Kidney (tissue), 14 donors: ENCODE measurements around the gene EHD4. TPM values are rescaled to one million over a fixed set of nuclear protein-coding genes. Genes with fewer than 3 reads are reported as not detected.

Source experiments
- DNase-seq, 5 donors: peaks; one replicate each; pipeline ENCODE4 v3.0.0-alpha.2; 2013 to 2020
- FAIRE-seq: peaks from 2 replicates; lab custom pipeline; 2012; peaks lifted over from hg19 to GRCh38; lab: Jason Lieb, UNC
- H3K27ac ChIP-seq, 2 donors: one replicate each; pipeline ENCODE4 v1.7.0; 2013; ENCODE audit warnings: low read depth in 2 of 2, low read length in 2 of 2, inconsistent platforms in 1 of 2
- H3K27me3 ChIP-seq: one replicate; pipeline ENCODE4 v1.7.1; 2013; ENCODE audit warnings: low read length, inconsistent platforms; ENCODE audit not compliant: control insufficient read depth, insufficient read depth
- H3K36me3 ChIP-seq, 3 donors: one replicate each; pipeline versions ENCODE4 v1.7.0 to v1.7.1; 2013; ENCODE audit warnings: low read length in 3 of 3, control low read depth in 1 of 3, inconsistent platforms in 1 of 3; ENCODE audit not compliant: insufficient read depth in 3 of 3, control insufficient read depth in 2 of 3
- H3K4me1 ChIP-seq, 3 donors: one replicate each; pipeline versions ENCODE4 v1.7.0 to v1.7.1; 2013; ENCODE audit warnings: low read length in 3 of 3, inconsistent platforms in 1 of 3, low read depth in 1 of 3; ENCODE audit not compliant: control insufficient read depth in 2 of 3, insufficient read depth in 2 of 3
- H3K4me3 ChIP-seq, 3 donors: one replicate each; pipeline versions ENCODE4 v1.7.0 to v1.8.1; 2013; ENCODE audit warnings: low read length in 3 of 3, control low read depth in 1 of 3, inconsistent platforms in 1 of 3
- H3K9ac ChIP-seq, 3 donors: one replicate each; pipeline versions ENCODE4 v1.7.0 to v1.7.1; 2013; ENCODE audit warnings: low read length in 3 of 3, control low read depth in 1 of 3, inconsistent platforms in 1 of 3
- H3K9me3 ChIP-seq, 3 donors: one replicate each; pipeline versions ENCODE4 v1.7.0 to v1.7.1; 2013; ENCODE audit warnings: low read length in 3 of 3, control low read depth in 1 of 3, inconsistent platforms in 1 of 3; ENCODE audit not compliant: control insufficient read depth in 2 of 3, insufficient read depth in 1 of 3
- CTCF ChIP-seq: IDR thresholded peaks from 3 replicates; pipeline ENCODE4 v1.5.1; 2012; ENCODE audit warnings: mild to moderate bottlenecking, moderate library complexity, borderline replicate concordance; ENCODE audit not compliant: insufficient read depth; ENCODE audit errors: extremely low read depth
- intact Hi-C: fragments of 100-400 bp; cut with DNase I; formaldehyde crosslinking; loops from one replicate; pipeline ENCODE4 v1.11.1; 2022
- polyA plus RNA-seq: library from polyadenylated mRNA; stranded (reverse); fragments of 350-450 nt; fragmentation: Illumina TruSeq; extraction: RNeasy Lipid Tissue Mini Kit (QIAGEN cat#74804); gene quantifications from one replicate; pipeline ENCODE4 v1.2.3, GENCODE V29; 2014; ENCODE audit warnings: low read depth, low replicate concordance; ENCODE audit not compliant: insufficient read depth
- total RNA-seq: library from RNA; stranded (reverse); fragmentation: NEBNext Ultra II Directional; extraction: Animal tissue kit (Norgen Biotek cat#: 25700); gene quantifications from one replicate; pipeline ENCODE4 v1.2.1, GENCODE V29; 2021
- donor health status: control.
- donor health status: control.
- donor health status: control.
- donor health status: control.
- donor health status: control.
- donor health status: DM: yes; HTN: yes; CAD: no.
- donor health status: Normal renal cell carcinoma (clear cell type).

Gene EHD4
- total and polyA plus RNA-seq, 2 donors from 2014 or later = 15.7 to 38.5 TPM

GRCh38 chr15:41855261-41855961 lies 116.9 kb downstream of the EHD4 start:
- Histone ChIP-seq H3K9me3 (no peaks in the 10 kb centered on the region), H3K27me3 (no peaks in the 10 kb centered on the region), H3K36me3 (no peaks in the 10 kb centered on the region), H3K27ac (no peak overlapping the region), H3K4me3 (no peak overlapping the region), H3K4me1 (no peaks in the 10 kb centered on the region), H3K9ac (no peak overlapping the region)
- intact Hi-C loops = no loop called here
- DNase-seq (peak in 4 of 5 donors; percentile 78 to 86 (median 82)), FAIRE-seq (no peak)
- no peak for TF ChIP-seq CTCF

- no peak for FAIRE-seq
- Histone ChIP-seq H3K27ac (no peak overlapping the region), H3K4me1 (peaks cover 0 to 3% (median 0%) of the 10 kb centered on the region in 3 donors), H3K9ac (no peak overlapping the region), H3K9me3 (no peaks in the 10 kb centered on the region), H3K4me3 (no peak overlapping the region), H3K36me3 (no peaks in the 10 kb centered on the region), H3K27me3 (no peaks in the 10 kb centered on the region)
- TF ChIP-seq CTCF = no peak
- DNase-seq = peak in 1 of 5 donors; percentile 50
- intact Hi-C loops = no loop called here
These were observed 117.9 kb downstream of the EHD4 start for GRCh38 chr15:41854443-41854842.

GRCh38 chr15:41853831-41854230 lies 118.5 kb downstream of the EHD4 start:
- Histone ChIP-seq H3K9me3 (no peaks in the 10 kb centered on the region), H3K9ac (no peak overlapping the region), H3K27ac (no peak overlapping the region), H3K4me3 (no peak overlapping the region), H3K4me1 (peaks cover 0 to 3% (median 0%) of the 10 kb centered on the region in 3 donors), H3K27me3 (no peaks in the 10 kb centered on the region), H3K36me3 (no peaks in the 10 kb centered on the region)
- intact Hi-C loops = no loop called here
- no peak for TF ChIP-seq CTCF
- no peak for FAIRE-seq
- no peak for DNase-seq
